Tibial artery (tissue), 4 donors: ENCODE measurements around the gene ADGRV1.
"Not testable (repeated sequence)": the region's sequence is repeated elsewhere in the genome, so short reads cannot be mapped to it uniquely, and the experiment has no call there.

Experiments used
- DNase-seq, 2 donors: peaks; one replicate each; pipeline ENCODE4 v3.0.0-alpha.2; 2019
- H3K27ac ChIP-seq, 2 donors: fragments of 200-600 bp; sonication (generic) in 1 of 2; 1 replicate in 1 of 2; 2 replicates in 1 of 2; pipeline ENCODE4 v1.5.1; 2018 to 2019; ENCODE audit warnings: mild to moderate bottlenecking in 1 of 2
- H3K27me3 ChIP-seq, 2 donors: fragments of 200-600 bp; sonication (generic) in 1 of 2; one replicate each; pipeline versions ENCODE4 v1.5.1 to v1.6.0; 2016 to 2019
- H3K36me3 ChIP-seq, 3 donors: fragments of 200-600 bp; sonication (generic) in 2 of 3; one replicate each; pipeline ENCODE4 v1.5.1; 2016 to 2019; ENCODE audit warnings: mild to moderate bottlenecking in 2 of 3
- H3K4me1 ChIP-seq, 4 donors: fragments of 200-600 bp; sonication (generic) in 2 of 4; 1 replicate in 3 of 4; 2 replicates in 1 of 4; pipeline ENCODE4 v1.5.1; 2016 to 2019
- H3K4me3 ChIP-seq, 2 donors: fragments of 200-600 bp; sonication (generic) in 1 of 2; 1 replicate in 1 of 2; 2 replicates in 1 of 2; pipeline ENCODE4 v1.5.1; 2018 to 2019; ENCODE audit warnings: mild to moderate bottlenecking in 2 of 2
- H3K9me3 ChIP-seq, 3 donors: fragments of 200-600 bp; sonication (generic) in 1 of 3; one replicate each; pipeline ENCODE4 v1.5.1; 2016 to 2019
- CTCF ChIP-seq, 2 experiments: fragments of 200-600 bp in 1 of 2; fragments of 450-650 bp in 1 of 2; IDR thresholded peaks; one replicate each; pipeline ENCODE4 v1.5.1; 2017 to 2019; ENCODE audit warnings: antibody characterized with exemption in 2 of 2, mild to moderate bottlenecking in 1 of 2, moderate library complexity in 1 of 2
- intact Hi-C: fragments of 100-400 bp; cut with DNase I; formaldehyde crosslinking; loops from one replicate; pipeline ENCODE4 v1.15.0; 2023; ENCODE audit warnings: low total_unique reads

Gene ADGRV1

GRCh38 chr5:90747175-90747574, 188.6 kb downstream of the ADGRV1 start:
- H3K27me3 ChIP-seq = no peaks in the 10 kb centered on the region
- TF ChIP-seq CTCF (IDR thresholded peaks at IDR 0.05) = no peak
- intact Hi-C loops = no loop called here
- no peaks in the 10 kb centered on the region for H3K4me1 ChIP-seq
- H3K4me3 ChIP-seq = no peak overlapping the region
- no peaks in the 10 kb centered on the region for H3K9me3 ChIP-seq
- DNase-seq = no peak
- no peak overlapping the region for H3K27ac ChIP-seq
- H3K36me3 ChIP-seq = no peaks in the 10 kb centered on the region

- no peak overlapping the region for H3K27ac ChIP-seq
- H3K4me1 ChIP-seq = no peaks in the 10 kb centered on the region
- no peaks in the 10 kb centered on the region for H3K9me3 ChIP-seq
- H3K36me3 ChIP-seq = no peaks in the 10 kb centered on the region
- H3K27me3 ChIP-seq = no peaks in the 10 kb centered on the region
- intact Hi-C loops = no loop called here
- no peak for TF ChIP-seq CTCF (IDR thresholded peaks at IDR 0.05)
- no peak for DNase-seq
- H3K4me3 ChIP-seq = no peak overlapping the region
These were observed 189.1 kb downstream of the ADGRV1 start for GRCh38 chr5:90747693-90748092.

GRCh38 chr5:90759119-90759518, 200.5 kb downstream of the ADGRV1 start:
- H3K27ac ChIP-seq = no peak overlapping the region
- intact Hi-C loops = no loop called here
- H3K4me3 ChIP-seq = no peak overlapping the region
- no peaks in the 10 kb centered on the region for H3K36me3 ChIP-seq
- no peaks in the 10 kb centered on the region for H3K9me3 ChIP-seq
- no peak for TF ChIP-seq CTCF (IDR thresholded peaks at IDR 0.05)
- no peaks in the 10 kb centered on the region for H3K4me1 ChIP-seq
- no peak for DNase-seq
- no peaks in the 10 kb centered on the region for H3K27me3 ChIP-seq

GRCh38 chr5:90767710-90768109, 209.1 kb downstream of the ADGRV1 start:
- Histone ChIP-seq H3K9me3 (no peaks in the 10 kb centered on the region), H3K36me3 (no peaks in the 10 kb centered on the region), H3K4me3 (no peak overlapping the region), H3K4me1 (no peaks in the 10 kb centered on the region), H3K27me3 (no peaks in the 10 kb centered on the region), H3K27ac (no peak overlapping the region)
- intact Hi-C loops = no loop called here
- no peak for DNase-seq
- TF ChIP-seq CTCF (IDR thresholded peaks at IDR 0.05) = no peak

GRCh38 chr5:90770006-90770541, 211.5 kb downstream of the ADGRV1 start:
- H3K27ac ChIP-seq, H3K27me3 ChIP-seq, DNase-seq, H3K4me3 ChIP-seq, H3K4me1 ChIP-seq, H3K36me3 ChIP-seq, H3K9me3 ChIP-seq, intact Hi-C loops: not testable (repeated sequence)

GRCh38 chr5:90777959-90778358, 219.4 kb downstream of the ADGRV1 start:
- no peaks in the 10 kb centered on the region for H3K36me3 ChIP-seq
- no peak for DNase-seq
- TF ChIP-seq CTCF (IDR thresholded peaks at IDR 0.05) = no peak
- no peak overlapping the region for H3K27ac ChIP-seq
- H3K4me1 ChIP-seq = no peaks in the 10 kb centered on the region
- H3K9me3 ChIP-seq = no peaks in the 10 kb centered on the region
- H3K4me3 ChIP-seq = no peak overlapping the region
- intact Hi-C loops = no loop called here
- no peaks in the 10 kb centered on the region for H3K27me3 ChIP-seq
